ENCODE data around the gene WWOX.

WWOX gene

GRCh38 chr16:78278056-78278450 is 178.6 kb downstream of the WWOX start:
- no peak for DNase-seq

GRCh38 chr16:78281115-78281514 is 181.7 kb downstream of the WWOX start:
- no peak for DNase-seq

GRCh38 chr16:78283548-78284251 is 184.2 kb downstream of the WWOX start:
- no peak for DNase-seq

GRCh38 chr16:78284326-78284725 is 184.9 kb downstream of the WWOX start:
- DNase-seq = no peak

- DNase-seq = no peak
These were observed 185.5 kb downstream of the WWOX start for GRCh38 chr16:78284957-78285434.

- DNase-seq = no peak
These were observed 186.0 kb downstream of the WWOX start for GRCh38 chr16:78285437-78285922.

- no peak for DNase-seq
These were observed 186.6 kb downstream of the WWOX start for GRCh38 chr16:78286065-78286464.

- DNase-seq = peak; percentile 52
These were observed 189.4 kb downstream of the WWOX start for GRCh38 chr16:78288888-78289287.

GRCh38 chr16:78289373-78289772 is 189.9 kb downstream of the WWOX start:
- DNase-seq = no peak

- DNase-seq = no peak
These were observed 190.4 kb downstream of the WWOX start for GRCh38 chr16:78289844-78290277.

GRCh38 chr16:78290395-78290794 is 190.9 kb downstream of the WWOX start:
- DNase-seq = no peak

GRCh38 chr16:78290872-78291591 is 191.6 kb downstream of the WWOX start:
- DNase-seq = peak; percentile 35

- DNase-seq = peak; percentile 34
These were observed 192.2 kb downstream of the WWOX start for GRCh38 chr16:78291604-78292003.

GRCh38 chr16:78292086-78292843 is 192.8 kb downstream of the WWOX start:
- DNase-seq = no peak

- no peak for DNase-seq
These were observed 193.5 kb downstream of the WWOX start for GRCh38 chr16:78292844-78293380.

- DNase-seq = no peak
These were observed 195.2 kb downstream of the WWOX start for GRCh38 chr16:78294538-78295225.

GRCh38 chr16:78297066-78297666 is 197.7 kb downstream of the WWOX start:
- DNase-seq = no peak

- DNase-seq = no peak
These were observed 199.5 kb downstream of the WWOX start for GRCh38 chr16:78298986-78299385.

- no peak for DNase-seq
These were observed 201.0 kb downstream of the WWOX start for GRCh38 chr16:78300469-78300868.

- DNase-seq = peak; percentile 36
These were observed 204.5 kb downstream of the WWOX start for GRCh38 chr16:78303946-78304345.

GRCh38 chr16:78306361-78306760 is 206.9 kb downstream of the WWOX start:
- DNase-seq = no peak

Data from femur (tissue), 1 donor.